GM12872 (cell line): ENCODE measurements around the gene NPTX2.

Experiments used
- TF ChIP-seq, protein P1 (sequence below): IDR thresholded peaks from 3 replicates; pipeline ENCODE4 v1.5.1; 2011; ENCODE audit warnings: low read depth, mild to moderate bottlenecking, low read length, moderate library complexity; ENCODE audit not compliant: insufficient read depth

Gene NPTX2

GRCh38 chr7:98656899-98657298, 39.8 kb downstream of the NPTX2 start:
- TF ChIP-seq, protein P1, sequence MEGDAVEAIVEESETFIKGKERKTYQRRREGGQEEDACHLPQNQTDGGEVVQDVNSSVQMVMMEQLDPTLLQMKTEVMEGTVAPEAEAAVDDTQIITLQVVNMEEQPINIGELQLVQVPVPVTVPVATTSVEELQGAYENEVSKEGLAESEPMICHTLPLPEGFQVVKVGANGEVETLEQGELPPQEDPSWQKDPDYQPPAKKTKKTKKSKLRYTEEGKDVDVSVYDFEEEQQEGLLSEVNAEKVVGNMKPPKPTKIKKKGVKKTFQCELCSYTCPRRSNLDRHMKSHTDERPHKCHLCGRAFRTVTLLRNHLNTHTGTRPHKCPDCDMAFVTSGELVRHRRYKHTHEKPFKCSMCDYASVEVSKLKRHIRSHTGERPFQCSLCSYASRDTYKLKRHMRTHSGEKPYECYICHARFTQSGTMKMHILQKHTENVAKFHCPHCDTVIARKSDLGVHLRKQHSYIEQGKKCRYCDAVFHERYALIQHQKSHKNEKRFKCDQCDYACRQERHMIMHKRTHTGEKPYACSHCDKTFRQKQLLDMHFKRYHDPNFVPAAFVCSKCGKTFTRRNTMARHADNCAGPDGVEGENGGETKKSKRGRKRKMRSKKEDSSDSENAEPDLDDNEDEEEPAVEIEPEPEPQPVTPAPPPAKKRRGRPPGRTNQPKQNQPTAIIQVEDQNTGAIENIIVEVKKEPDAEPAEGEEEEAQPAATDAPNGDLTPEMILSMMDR = no peak

DNA sequence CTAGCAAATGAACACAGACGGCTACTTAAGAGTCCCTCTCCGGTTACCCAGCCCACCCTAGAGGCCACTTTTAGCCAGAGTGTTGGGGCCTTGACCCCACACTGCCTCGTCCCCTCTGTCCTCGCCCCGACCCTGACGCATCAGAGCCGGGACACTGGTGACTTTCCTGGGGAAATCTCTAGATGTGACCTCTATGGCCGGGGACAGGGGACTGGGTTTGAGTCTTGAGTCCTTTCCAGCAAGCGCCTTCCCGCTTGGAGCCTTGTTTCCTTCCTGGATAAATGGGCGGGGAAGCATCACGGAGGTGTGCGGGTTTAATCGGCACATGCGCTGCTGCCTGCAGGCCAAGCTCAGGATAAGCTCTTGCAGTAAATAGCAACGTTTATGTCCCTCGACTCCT, 40.7 kb downstream of the NPTX2 start:
- TF ChIP-seq, protein P1 = no peak

GRCh38 chr7:98659756-98660155, 42.7 kb downstream of the NPTX2 start:
- TF ChIP-seq, protein P1 = no peak

DNA sequence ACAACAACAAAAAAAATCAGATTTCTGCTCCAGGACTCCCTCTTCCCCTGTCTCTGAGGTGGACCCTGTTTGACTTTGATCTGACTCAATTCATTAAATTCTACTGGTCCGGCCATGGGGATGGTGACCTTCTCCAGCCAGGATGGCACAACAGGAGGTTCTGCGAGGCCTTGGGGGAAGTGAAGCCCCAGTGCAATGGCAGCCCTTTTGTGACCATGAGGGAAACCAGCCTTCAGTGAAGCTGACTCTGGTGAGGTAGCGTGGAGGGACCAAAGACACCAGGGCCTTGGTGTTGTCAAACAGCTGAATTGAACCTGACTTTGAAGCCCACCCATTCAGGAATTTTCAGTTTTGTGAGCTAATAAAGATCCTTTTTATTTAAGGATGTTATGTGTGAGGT, 44.5 kb downstream of the NPTX2 start:
- TF ChIP-seq, protein P1 = no peak

- TF ChIP-seq, protein P1 = no peak
Observed at GRCh38 chr7:98662289-98662688, 45.2 kb downstream of the NPTX2 start.

- TF ChIP-seq, protein P1 = no peak
Observed at GRCh38 chr7:98664882-98665281, 47.8 kb downstream of the NPTX2 start.

GRCh38 chr7:98668255-98668654, 51.2 kb downstream of the NPTX2 start:
- TF ChIP-seq, protein P1 = no peak

GRCh38 chr7:98669329-98670000, 52.4 kb downstream of the NPTX2 start:
- TF ChIP-seq, protein P1 = no peak
